GM12878 (cell line): ENCODE measurements around the gene C10orf90. TPM values are rescaled to one million over a fixed set of nuclear protein-coding genes. Genes with fewer than 3 reads are reported as not detected.

ENCODE experiments used
- ATAC-seq: fragments of 200-7000 bp; cut with Tn5 transposase; 3 replicates; pipeline ENCODE4 v1.9.1; 2020; ENCODE audit warnings: mild to moderate bottlenecking, moderate library complexity
- BruUV-seq: library from RNA; stranded (reverse); fragments of 400-500 nt; replicated peaks from 2 replicates; lab custom pipeline; 2021; lab: Mats Ljungman, UMichigan
- CTCF ChIA-PET: fragments of 300-600 bp; sonication (Branson Sonifier 250); formaldehyde crosslinking; extraction: SDS; loops from one replicate; lab custom pipeline; 2021; ENCODE audit warnings: inconsistent platforms; lab: Yijun Ruan, JAX
- POLR2A ChIA-PET: fragments of 350-600 bp; formaldehyde crosslinking; extraction: SDS; loops from one replicate; lab custom pipeline; 2021; ENCODE audit warnings: inconsistent platforms; lab: Charles Lee
- RAD21 ChIA-PET: fragments of 300-600 bp; sonication (Branson Sonifier 250); formaldehyde crosslinking; loops from one replicate; lab custom pipeline; 2023; ENCODE audit warnings: antibody characterized with exemption; ENCODE audit not compliant: unreplicated experiment; lab: Charles Lee
- SMC1A ChIA-PET: fragments of 300-600 bp; sonication (Branson Sonifier 250); formaldehyde crosslinking; loops from one replicate; lab custom pipeline; 2023; ENCODE audit not compliant: unreplicated experiment, uncharacterized antibody; lab: Charles Lee
- DNase-seq: peaks from one replicate; pipeline ENCODE4 v3.0.0-alpha.2; 2011; ENCODE audit warnings: low read depth, low spot score
- FAIRE-seq: peaks from 3 replicates; lab custom pipeline; 2011; peaks lifted over from hg19 to GRCh38; lab: Jason Lieb, UNC
- H2AFZ ChIP-seq: 2 replicates; pipeline ENCODE4 v1.6.0; 2011; ENCODE audit warnings: low read depth, low read length, control low read depth; ENCODE audit not compliant: control insufficient read depth
- H3K27ac ChIP-seq: 2 replicates; pipeline ENCODE4 v1.5.1; 2011; ENCODE audit warnings: control low read depth; ENCODE audit not compliant: control insufficient read depth, insufficient read depth
- H3K27me3 ChIP-seq, 2 experiments: replicated peaks in 1 of 2; 2 replicates each; pipeline versions ENCODE4 v1.6.0 to v1.6.1; 2011; ENCODE audit warnings: low read length in 1 of 2; ENCODE audit not compliant: control insufficient read depth in 2 of 2, insufficient read depth in 2 of 2
- H3K36me3 ChIP-seq, 2 experiments: 2 replicates each; pipeline ENCODE4 v1.5.1; 2011; ENCODE audit warnings: low read length in 1 of 2; ENCODE audit not compliant: control insufficient read depth in 2 of 2, insufficient read depth in 2 of 2
- H3K4me1 ChIP-seq: 2 replicates; pipeline ENCODE4 v1.6.1; 2011; ENCODE audit warnings: mild to moderate bottlenecking, low read length, moderate library complexity, mixed read lengths; ENCODE audit not compliant: control insufficient read depth, insufficient read depth
- H3K4me2 ChIP-seq: 2 replicates; pipeline ENCODE4 v1.6.0; 2011; ENCODE audit warnings: control low read depth; ENCODE audit not compliant: control insufficient read depth, insufficient read depth
- H3K4me3 ChIP-seq: fragments of 200-600 bp; sonication (generic); 2 replicates; pipeline ENCODE4 v1.5.1; 2016
- H3K79me2 ChIP-seq: 2 replicates; pipeline ENCODE4 v1.6.0; 2011; ENCODE audit warnings: low read length; ENCODE audit not compliant: control insufficient read depth, insufficient read depth
- H3K9ac ChIP-seq: 2 replicates; pipeline ENCODE4 v1.8.0; 2011; ENCODE audit warnings: low read length, control low read depth, mixed read lengths; ENCODE audit not compliant: control insufficient read depth, insufficient read depth
- H3K9me3 ChIP-seq: replicated peaks from 3 replicates; pipeline ENCODE4 v1.5.1; 2011; ENCODE audit warnings: mild to moderate bottlenecking, low read length; ENCODE audit not compliant: control insufficient read depth, insufficient read depth
- H4K20me1 ChIP-seq: 2 replicates; pipeline ENCODE4 v1.6.0; 2011; ENCODE audit not compliant: control insufficient read depth, insufficient read depth
- BHLHE40 ChIP-seq, 2 experiments: fragments of 450-650 bp in 1 of 2; IDR thresholded peaks; 2 replicates each; pipeline ENCODE4 v1.6.1; 2011 to 2017; ENCODE audit warnings: low read depth in 2 of 2, borderline replicate concordance in 1 of 2, improper control_type of control experiment in 1 of 2, low read length in 1 of 2, mild to moderate bottlenecking in 1 of 2
- CBFB ChIP-seq: IDR thresholded peaks from 2 replicates; pipeline ENCODE4 v1.6.1; 2016; ENCODE audit warnings: antibody characterized with exemption, low read depth
- DPF2 ChIP-seq: fragments of 450-650 bp; IDR thresholded peaks from 2 replicates; pipeline ENCODE4 v1.6.1; 2017; ENCODE audit warnings: mild to moderate bottlenecking
- NFIC ChIP-seq: IDR thresholded peaks from 2 replicates; pipeline ENCODE4 v1.6.1; 2012; ENCODE audit warnings: low read depth, mild to moderate bottlenecking, inconsistent platforms, low read length, moderate library complexity
- SMARCA5 ChIP-seq: fragments of 450-650 bp; IDR thresholded peaks from 2 replicates; pipeline ENCODE4 v1.6.1; 2017; ENCODE audit warnings: mild to moderate bottlenecking
- SMC3 ChIP-seq: IDR thresholded peaks from 2 replicates; pipeline ENCODE4 v1.6.1; 2011; ENCODE audit warnings: low read length, improper control_type of control experiment, borderline replicate concordance
- TARDBP ChIP-seq: IDR thresholded peaks from 2 replicates; pipeline ENCODE4 v1.6.1; 2016; ENCODE audit warnings: borderline replicate concordance
- WGBS: methylation state at CpG from one replicate; pipeline ENCODE4 v1.1.6; 2016; ENCODE audit warnings: low lambda C conversion rate; ENCODE audit not compliant: insufficient replicate concordance, insufficient coverage; ENCODE audit errors: missing lambda C conversion rate; 5-methylcytosine and 5-hydroxymethylcytosine counted together
- in situ Hi-C: fragments of 300-500 bp; cut with MboI; formaldehyde crosslinking; loops from 9 replicates; pipeline ENCODE4 v1.14.3; 2018; ENCODE audit warnings: mixed read lengths
- intact Hi-C: fragments of 100-400 bp; cut with micrococcal nuclease; formaldehyde crosslinking; loops from one replicate; pipeline ENCODE4 v1.14.2; 2022; ENCODE audit not compliant: unreplicated experiment
- polyA plus RNA-seq, 11 experiments: library from polyadenylated mRNA; depleted of rRNA in 4 of 11; unstranded in 6 of 11; stranded (reverse) in 5 of 11; fragments of >200 nt; fragmentation: Nextera tagmentation in 4 of 11; fragmentation: Illumina TruSeq in 1 of 11; extraction: Ambion mirVana in 4 of 11; extraction: Trizol in 1 of 11; gene quantifications; 1 replicate in 1 of 11; 2 replicates in 10 of 11; pipeline versions ENCODE4 v1.2.1 to v1.2.3, GENCODE V29; 2011 to 2016; ENCODE audit warnings: inconsistent platforms in 2 of 11, missing spikeins in 2 of 11, low read depth in 1 of 11
- total RNA-seq, 4 experiments: library from RNA; depleted of rRNA in 3 of 4; stranded (reverse); fragments of >200 nt in 3 of 4; fragmentation: Illumina TruSeq in 1 of 4; extraction: Trizol in 1 of 4; gene quantifications; 2 replicates each; pipeline versions ENCODE4 v1.2.1 to v1.2.3, GENCODE V29; 2013 to 2021
- TF ChIP-seq, protein P1 (sequence below): IDR thresholded peaks from 2 replicates; pipeline ENCODE4 v1.6.1; 2011; ENCODE audit warnings: low read depth, mild to moderate bottlenecking, low read length, moderate library complexity, borderline replicate concordance; ENCODE audit errors: extremely low read depth
- TF ChIP-seq, protein P2 (sequence below): fragments of 450-650 bp; IDR thresholded peaks from 2 replicates; pipeline ENCODE4 v1.6.1; 2017; ENCODE audit warnings: mild to moderate bottlenecking, low read depth, inconsistent platforms; ENCODE audit not compliant: poor library complexity, severe bottlenecking
- TF ChIP-seq, protein P3 (sequence below): IDR thresholded peaks from 2 replicates; pipeline ENCODE4 v1.6.1; 2012; ENCODE audit warnings: low read depth, low read length, improper control_type of control experiment

Gene C10orf90
- total and polyA plus RNA-seq, 10 of the 15 experiments (the other 5 are each of a cell fraction or from before 2014, with no cell fraction given): 0.04 TPM; not detected in 9

DNA sequence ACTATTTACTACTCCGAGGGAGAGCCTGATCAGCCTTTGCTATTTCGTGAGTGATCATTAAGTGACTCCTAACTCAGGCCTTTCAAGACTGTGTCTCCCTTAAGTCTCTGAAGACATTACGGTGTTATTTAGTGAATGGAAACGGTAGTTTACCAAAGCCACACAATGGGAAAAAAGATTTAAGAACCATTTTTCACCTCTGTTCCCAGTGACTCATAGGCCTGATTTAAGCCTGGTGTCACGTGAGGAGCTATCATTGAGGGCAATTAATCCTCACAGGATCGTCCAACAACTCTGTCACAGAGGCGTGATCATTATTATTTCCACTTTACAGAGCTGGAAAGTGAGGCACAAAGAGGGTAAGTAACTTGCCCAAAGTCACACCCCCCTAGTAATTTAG lies 20.3 kb downstream of the C10orf90 start:
- Histone ChIP-seq H3K36me3 (no peaks in the 10 kb centered on the region), H2AFZ (no peak overlapping the region), H3K4me3 (no peak overlapping the region), H3K9me3 (no peaks in the 10 kb centered on the region), H3K4me2 (no peak overlapping the region), H3K4me1 (no peaks in the 10 kb centered on the region), H3K27ac (no peak overlapping the region)
- in situ Hi-C loops: no loop called here
- no TSS peak for BruUV-seq
- 10% methylated on average over 7 of the region's 7 CpGs for WGBS
- ATAC-seq (no peak), DNase-seq (no peak)
- CTCF ChIA-PET: no interaction called here
- TF ChIP-seq BHLHE40 (IDR thresholded peaks at IDR 0.05; ENCODE audit: borderline replicate concordance in 1 of 2, low read depth in 2 of 2, low read length in 1 of 2): no peak
- TF ChIP-seq SMARCA5: no peak
- TF ChIP-seq, protein P1, sequence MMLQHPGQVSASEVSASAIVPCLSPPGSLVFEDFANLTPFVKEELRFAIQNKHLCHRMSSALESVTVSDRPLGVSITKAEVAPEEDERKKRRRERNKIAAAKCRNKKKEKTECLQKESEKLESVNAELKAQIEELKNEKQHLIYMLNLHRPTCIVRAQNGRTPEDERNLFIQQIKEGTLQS: no peak
- TF ChIP-seq NFIC: no peak
- TF ChIP-seq, protein P2, sequence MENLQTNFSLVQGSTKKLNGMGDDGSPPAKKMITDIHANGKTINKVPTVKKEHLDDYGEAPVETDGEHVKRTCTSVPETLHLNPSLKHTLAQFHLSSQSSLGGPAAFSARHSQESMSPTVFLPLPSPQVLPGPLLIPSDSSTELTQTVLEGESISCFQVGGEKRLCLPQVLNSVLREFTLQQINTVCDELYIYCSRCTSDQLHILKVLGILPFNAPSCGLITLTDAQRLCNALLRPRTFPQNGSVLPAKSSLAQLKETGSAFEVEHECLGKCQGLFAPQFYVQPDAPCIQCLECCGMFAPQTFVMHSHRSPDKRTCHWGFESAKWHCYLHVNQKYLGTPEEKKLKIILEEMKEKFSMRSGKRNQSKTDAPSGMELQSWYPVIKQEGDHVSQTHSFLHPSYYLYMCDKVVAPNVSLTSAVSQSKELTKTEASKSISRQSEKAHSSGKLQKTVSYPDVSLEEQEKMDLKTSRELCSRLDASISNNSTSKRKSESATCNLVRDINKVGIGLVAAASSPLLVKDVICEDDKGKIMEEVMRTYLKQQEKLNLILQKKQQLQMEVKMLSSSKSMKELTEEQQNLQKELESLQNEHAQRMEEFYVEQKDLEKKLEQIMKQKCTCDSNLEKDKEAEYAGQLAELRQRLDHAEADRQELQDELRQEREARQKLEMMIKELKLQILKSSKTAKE: no peak
- TF ChIP-seq DPF2: no peak
- no peak for TF ChIP-seq TARDBP
- TF ChIP-seq CBFB: no peak
- TF ChIP-seq SMC3: no peak
- TF ChIP-seq, protein P3, sequence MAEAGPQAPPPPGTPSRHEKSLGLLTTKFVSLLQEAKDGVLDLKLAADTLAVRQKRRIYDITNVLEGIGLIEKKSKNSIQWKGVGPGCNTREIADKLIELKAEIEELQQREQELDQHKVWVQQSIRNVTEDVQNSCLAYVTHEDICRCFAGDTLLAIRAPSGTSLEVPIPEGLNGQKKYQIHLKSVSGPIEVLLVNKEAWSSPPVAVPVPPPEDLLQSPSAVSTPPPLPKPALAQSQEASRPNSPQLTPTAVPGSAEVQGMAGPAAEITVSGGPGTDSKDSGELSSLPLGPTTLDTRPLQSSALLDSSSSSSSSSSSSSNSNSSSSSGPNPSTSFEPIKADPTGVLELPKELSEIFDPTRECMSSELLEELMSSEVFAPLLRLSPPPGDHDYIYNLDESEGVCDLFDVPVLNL: no peak
- TF ChIP-seq, all 136 proteins: peak for 0
- POLR2A ChIA-PET: no interaction called here
- Histone ChIP-seq H3K9ac (no peak overlapping the region), H3K27me3 (no peaks in the 10 kb centered on the region), H4K20me1 (no peaks in the 10 kb centered on the region), H3K79me2 (no peaks in the 10 kb centered on the region)
- SMC1A ChIA-PET: no interaction called here
- FAIRE-seq: no peak
- RAD21 ChIA-PET: no interaction called here
- intact Hi-C loops: no loop called here
